GOT3 (cell line): Measurements from ENCODE around the gene RGS12.

Source experiments
- DNase-seq: peaks from one replicate; lab custom pipeline; 2025; ENCODE audit warnings: mixed read lengths; lab: John Stamatoyannopoulos, UW

Gene RGS12

DNA sequence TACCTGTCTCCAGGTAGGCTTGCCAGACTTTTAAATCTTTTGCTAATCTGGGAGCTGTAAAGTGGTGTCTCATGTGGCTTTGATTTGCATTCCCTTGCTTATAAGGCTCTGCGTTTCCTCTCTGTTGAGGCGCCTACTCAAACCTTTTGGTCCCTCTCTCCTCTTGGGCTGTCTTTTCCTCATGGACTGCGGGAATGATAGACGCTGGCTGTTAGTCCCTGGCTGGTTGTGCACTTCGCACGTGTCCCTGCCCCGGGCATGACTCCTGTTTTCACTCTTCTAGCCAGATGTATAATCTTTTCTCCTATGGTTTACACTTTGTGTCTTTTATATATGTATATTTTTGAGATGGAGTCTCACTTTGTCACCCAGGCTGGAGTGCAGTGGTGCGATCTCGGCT, 39.7 kb downstream of the RGS12 start:
- no peak for DNase-seq

- DNase-seq, result no peak
These were observed 41.5 kb downstream of the RGS12 start for GRCh38 chr4:3334316-3334715.

DNA sequence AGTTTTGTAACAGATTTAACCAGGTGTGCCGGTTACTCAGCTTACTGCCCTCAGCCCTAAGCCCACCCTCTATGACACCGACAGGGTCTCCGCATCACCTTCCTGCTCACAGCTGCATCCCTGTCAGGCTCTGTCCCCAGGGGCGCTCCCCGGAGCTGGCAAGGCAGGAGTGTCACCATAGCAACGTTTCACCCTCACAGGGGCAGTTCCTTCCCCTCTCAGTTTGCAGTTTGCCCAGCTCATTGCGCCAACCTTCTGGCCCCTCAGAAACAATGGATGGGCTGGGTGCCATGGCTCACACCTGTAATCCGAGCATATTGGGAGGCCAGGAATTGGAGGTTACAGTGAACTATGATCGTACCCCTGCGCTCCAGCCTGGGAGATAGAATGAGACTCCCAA, 42.6 kb downstream of the RGS12 start:
- no peak for DNase-seq

GRCh38 chr4:3335982-3336381, 43.2 kb downstream of the RGS12 start:
- no peak for DNase-seq

GRCh38 chr4:3336382-3337356, 43.8 kb downstream of the RGS12 start:
- DNase-seq, result no peak

DNA sequence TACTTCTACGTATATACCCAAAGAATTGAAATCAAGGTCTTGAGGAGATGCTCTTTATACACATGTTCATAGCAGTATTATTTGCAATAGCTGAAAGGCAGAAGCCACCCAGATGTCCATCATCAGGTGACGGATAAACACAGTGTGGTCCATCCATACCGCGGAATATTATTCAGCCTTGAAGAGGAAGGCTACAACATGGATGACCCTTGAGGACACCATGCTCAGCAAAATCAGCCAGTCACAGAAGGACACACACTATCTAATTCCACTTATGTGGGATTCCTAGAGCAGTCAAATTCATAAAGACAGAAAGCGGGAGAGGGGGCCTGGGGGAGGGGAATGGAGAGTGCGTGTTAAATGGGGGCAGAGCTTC, 44.5 kb downstream of the RGS12 start:
- no peak for DNase-seq

GRCh38 chr4:3337811-3338210, 45.0 kb downstream of the RGS12 start:
- DNase-seq, result no peak

DNA sequence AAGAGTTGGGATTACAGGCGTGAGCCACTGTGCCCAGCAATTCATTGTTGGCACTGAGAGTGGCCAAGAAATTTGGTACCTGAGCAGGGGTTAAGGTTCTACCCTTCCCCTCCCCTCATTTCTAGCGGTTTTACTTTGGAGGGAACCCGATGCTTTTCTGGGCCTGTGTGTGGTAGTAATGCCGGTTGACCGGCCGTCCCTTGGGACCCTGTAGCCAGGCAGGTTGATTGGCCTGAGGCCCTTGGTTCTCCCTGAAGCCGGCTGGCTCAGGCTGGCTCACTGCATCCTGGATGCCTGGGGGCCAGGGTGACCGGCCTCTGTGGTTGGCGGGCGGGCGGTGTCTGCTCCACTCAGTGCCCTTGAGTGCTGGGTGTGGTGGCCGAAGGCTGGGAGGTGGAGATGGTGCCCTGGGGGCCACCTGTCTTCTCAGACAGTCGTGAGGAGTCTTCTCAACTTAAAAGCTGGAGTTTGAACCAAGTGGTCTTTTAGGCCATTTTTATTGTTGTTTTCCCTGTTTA, 45.6 kb downstream of the RGS12 start:
- no peak for DNase-seq

GRCh38 chr4:3338976-3339531, 46.2 kb downstream of the RGS12 start:
- no peak for DNase-seq

DNA sequence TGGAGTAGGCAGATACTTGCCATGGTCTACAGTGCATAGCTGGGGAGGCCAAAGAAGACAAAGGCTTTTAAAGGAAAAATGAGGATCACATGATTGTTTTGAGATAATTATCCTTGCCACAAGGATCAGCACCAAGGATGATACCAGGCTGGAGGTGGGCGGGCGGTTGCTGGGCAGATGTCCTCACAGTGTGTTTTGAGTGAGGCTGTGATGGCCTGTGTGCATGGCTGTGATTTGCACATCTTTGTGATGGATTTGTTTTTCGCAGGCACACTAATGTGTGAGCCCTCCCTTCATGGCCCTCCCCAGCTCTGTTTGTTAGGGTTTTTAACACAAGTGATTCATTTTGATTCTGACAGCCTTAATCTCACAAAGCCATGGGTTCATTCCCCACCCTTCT, 46.8 kb downstream of the RGS12 start:
- no peak for DNase-seq

DNA sequence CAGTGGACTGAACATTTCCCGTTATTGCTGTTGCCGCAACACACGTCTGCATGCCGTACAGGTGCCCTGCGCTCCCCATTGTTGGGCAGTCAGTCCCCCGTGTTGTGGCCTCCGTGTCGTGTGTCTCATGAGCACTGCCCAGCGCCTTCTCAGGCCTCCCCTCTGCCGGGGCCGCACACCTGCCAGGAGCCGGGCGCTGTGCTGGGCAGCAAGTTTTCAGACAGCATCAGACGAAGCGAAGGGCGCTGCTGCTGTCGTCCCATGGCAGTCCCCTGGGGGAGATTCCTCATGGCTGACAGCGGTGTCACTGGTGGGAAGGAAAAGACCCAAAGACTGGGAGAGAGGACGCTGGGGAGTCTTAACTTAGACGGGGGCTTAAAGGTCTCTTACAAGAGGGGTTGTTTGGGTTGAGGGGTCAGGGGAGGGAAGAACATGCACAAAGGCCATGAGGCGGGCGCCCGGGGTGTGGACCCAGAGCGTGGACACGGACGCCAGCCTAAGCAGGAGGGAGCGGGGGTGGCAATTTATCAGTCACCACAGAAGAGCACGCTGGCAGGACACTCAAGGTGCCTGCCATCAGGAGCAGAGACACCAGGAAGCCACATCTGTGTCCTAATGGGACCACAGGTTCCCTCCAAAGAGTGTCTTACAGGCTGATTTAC, 47.3 kb downstream of the RGS12 start:
- DNase-seq, result no peak

- DNase-seq, result no peak
These were observed 47.9 kb downstream of the RGS12 start for GRCh38 chr4:3340700-3341083.

DNA sequence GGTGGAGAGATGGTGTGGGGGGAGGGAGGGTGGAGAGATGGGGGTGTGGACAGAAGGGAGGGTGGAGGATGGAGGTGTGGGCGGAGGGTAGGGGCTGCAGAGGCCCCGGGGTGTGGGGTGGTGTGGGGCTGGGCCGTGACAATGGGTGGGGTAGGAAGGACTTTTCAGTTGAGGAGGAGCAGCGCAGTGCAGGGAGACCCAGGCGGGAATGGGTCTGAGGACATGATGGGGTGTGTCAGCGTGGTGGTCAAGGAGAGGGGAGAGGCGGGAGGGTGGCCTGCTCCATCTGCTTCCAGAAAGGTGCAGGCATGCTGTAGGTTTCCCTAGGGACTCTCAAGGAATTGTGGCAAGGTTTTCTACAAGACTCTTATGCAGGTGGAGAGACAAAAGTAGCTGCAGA, 48.9 kb downstream of the RGS12 start:
- DNase-seq, result no peak

DNA sequence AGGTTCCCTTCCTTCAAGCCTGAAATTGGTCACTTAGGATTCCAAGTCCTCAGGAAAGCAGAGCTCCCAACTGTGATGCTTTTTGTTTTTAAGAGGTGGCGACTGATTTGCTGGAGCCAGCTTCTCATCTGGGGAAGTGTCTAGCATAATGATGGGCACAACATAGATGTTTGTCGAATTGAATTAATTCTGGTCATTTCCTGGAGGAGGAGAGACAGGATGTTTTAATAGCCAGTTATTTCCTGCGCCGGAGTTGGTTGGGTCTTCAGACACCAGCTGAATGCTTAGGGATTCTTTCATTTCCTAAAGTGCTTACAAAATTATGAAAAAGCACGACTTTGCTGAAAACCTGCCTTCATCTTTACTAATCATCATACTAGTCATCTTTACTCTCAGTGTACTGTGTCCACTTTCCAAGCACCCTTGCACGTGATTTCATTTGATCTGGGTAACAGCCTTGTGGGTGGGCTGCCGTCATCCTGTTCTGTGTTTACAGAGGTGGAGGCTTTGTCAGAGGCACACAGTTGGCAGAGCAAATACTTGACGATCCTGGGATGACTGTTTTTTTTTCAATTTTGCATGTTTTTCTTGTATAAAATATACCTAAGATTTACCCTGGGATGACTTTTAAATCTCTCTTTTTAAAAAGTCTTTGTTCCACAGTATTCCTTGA, 49.5 kb downstream of the RGS12 start:
- DNase-seq, result no peak
